ENCODE data around the gene CHST8.

Gene CHST8

DNA sequence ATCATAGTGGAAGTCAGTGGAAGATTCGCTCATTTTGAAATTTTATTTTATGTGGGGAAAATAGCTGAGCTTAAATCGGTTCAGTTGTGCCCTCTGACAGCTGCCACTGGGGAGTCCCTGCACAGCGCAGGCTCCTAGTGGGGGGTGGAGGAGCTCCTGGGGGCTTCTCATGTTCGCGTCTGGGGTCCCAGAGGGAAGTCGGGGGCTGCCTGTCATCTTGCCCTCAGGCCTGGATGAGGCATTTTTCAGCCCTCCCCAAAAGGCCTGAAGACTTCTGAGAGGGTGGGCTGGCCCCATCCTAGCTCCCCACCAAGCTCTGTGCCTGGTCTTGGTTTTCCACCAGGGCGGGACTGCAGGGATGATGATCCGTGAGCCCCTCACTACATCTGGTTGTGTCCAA lies 82.1 kb downstream of the CHST8 start:
- no peak for FAIRE-seq
- DNase-seq (ENCODE audit: extremely low spot score, insufficient read length, low read depth), result no peak

DNA sequence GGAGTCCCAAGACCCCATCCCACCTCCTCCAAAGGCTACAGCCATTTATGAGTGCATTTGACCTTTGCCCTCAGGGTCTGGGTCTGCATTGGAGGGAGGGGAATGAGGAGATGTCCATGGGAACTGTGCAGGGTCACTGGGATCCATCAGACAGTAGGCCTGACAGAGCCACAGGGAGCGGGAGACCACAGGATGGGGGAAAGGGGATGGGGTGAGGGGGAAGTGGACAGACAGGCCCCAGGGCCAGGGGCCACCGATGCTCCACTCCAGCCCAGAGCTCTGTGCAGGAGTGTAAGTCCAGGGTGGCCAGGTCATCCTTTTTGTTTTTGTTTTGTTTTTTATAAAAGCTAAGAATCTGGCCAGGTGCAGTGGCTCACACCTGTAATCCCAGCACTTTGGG lies 82.5 kb downstream of the CHST8 start:
- FAIRE-seq (no peak), DNase-seq (ENCODE audit: extremely low spot score, insufficient read length, low read depth) (no peak)

DNA sequence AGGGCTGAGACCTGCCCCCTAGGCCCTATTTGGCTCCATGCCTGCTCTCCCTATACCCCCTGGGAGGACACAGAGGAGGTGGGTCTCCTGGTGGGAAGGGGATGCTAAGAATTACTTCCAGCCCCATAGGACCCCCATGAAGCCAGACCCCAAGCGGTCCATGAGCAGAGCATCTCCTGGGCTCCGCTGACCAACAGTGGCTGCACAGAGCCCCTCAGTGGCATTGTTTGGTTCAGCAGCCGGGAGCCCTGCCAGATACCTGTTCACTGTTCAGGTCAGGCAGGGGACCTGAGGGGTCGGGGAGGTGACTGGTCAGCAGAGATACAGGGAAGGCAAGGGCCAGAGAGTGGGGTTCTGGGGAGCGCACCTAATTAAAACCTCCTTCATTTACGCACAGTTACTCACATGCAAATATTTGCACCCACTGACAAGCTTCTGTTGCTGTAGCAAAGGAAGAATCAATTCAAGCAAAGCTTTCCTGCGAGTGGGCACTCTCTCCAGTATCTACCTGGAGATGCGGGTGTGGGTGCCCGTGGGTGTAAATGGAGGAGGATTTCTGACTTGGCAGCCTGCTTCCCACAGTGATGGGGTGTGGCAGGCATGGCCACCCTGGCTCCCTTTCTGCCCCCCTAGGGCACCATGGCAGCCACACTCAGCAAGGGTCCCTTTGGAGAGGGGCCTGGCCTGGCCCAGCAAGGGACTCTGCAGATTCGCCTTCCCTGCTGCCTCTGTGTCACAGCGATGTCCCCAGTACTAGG lies 83.5 kb downstream of the CHST8 start:
- FAIRE-seq, result no peak
- DNase-seq (ENCODE audit: extremely low spot score, insufficient read length, low read depth), result no peak

DNA sequence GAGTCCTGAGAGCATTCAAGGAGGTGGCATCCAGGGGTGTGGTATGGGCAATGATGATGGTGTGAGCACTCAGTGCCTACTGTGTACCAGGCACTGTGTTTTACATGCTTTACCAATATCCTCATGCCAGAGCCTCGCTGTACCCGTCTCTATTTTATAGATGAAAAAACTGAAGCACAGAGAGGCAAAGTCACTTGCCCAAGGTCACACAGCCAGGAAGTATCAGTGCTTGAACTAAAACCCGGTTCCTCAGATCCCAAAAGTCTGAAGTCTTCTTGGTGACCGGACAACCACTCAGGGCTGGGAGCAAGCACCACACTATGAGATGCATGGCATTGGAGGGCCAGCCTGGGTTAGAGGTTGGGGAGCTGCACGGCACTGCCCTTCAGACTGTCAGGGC lies 84.1 kb downstream of the CHST8 start:
- DNase-seq (ENCODE audit: extremely low spot score, insufficient read length, low read depth) (no peak), FAIRE-seq (no peak)

DNA sequence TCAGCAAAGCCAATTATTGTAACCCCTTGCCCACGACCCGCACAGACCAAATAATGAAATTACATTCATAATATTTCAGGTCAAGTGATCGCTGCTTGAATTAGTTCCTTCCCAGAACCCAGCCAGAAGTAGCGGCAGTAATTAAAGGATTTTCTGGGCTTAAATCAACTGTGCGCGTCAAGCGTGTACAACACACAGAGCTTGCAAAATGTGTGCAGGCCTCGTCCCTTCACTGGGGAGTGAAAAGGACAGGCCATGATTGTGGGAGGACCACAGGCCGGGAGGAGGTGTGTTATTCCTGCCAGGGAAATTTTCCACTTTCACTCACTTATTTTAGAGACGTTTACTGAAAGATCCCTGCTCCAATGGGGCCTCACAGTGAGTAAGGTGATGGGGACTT lies 84.9 kb downstream of the CHST8 start:
- DNase-seq (ENCODE audit: extremely low spot score, insufficient read length, low read depth) (no peak), FAIRE-seq (no peak)

DNA sequence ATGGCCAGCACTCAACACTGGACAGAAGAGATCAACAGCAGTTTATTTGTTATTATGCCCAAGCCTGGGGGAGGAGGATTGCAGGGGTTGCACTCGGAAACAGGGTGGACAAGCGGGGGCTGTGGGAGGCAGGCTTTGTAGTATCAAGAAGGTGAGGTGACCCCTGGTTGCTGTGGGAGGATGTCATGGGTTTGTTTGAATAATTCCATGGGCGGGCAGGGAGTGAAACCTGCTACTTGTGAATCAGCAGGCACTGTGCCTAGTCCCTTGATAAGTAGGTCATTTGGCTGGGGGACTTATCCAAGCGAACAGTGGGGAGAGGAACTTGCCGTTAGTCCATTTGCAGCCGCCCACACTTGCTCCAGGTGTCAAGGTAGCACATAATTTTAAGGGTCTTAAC lies 90.5 kb downstream of the CHST8 start:
- no peak for DNase-seq (ENCODE audit: extremely low spot score, insufficient read length, low read depth)
- no peak for FAIRE-seq

DNA sequence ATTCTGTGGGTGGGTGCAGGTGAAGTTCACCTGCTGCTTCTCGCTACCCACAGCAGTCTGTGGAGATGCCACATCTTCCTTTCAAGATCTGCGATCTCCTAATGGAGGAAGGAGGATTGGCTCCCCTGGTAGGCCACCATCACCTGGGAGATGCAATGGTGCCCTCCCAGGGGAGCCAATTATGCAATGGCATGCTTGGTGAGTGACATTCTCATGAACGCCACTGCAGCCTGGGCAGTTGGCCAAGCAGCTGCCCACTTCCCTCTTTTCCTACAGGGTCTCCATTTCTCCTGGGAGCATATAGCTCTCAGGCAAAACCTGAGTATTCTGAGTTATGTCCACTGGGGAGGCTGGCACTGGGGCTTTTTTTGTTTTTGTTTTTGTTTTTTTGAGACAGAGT lies 91.4 kb downstream of the CHST8 start:
- FAIRE-seq (no peak), DNase-seq (ENCODE audit: extremely low spot score, insufficient read length, low read depth) (no peak)

DNA sequence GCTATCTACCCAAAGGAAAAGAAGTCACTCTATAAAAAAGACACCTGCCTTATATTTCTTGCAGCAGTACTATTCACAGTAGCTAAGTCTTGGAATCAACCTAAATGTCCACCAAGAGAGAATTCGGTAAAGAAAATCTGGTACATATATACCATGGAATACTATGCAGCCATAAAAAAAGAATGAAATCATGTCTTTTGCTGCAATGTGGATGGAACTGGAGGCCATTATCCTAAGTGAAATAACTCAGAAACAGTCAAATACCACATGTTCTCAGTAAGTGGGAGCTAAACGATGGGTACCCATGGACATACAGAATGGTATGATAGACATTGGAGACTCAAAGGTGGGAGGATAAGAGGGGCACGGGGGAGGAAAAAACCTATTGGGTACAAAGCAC lies 92.4 kb downstream of the CHST8 start:
- FAIRE-seq (no peak), DNase-seq (ENCODE audit: extremely low spot score, insufficient read length, low read depth) (no peak)

DNA sequence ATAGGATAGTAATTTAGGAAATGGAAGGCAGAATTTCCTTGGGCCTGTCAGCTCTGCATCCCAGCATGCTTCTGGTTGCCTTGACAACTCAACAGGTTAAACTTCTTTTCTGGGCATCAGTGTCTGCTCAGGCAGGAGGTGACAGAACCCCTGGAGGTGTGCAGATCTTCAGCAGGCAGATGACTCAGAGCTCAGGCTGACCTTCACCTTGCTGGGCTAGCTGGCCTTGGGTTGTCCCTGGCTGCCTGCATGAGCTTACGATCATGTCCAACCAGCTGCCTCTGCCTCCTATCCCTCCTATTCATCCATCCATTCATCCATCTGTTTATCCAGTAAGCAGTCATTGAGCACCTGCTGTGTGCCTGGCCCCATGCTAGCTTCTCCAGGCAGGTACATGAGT lies 93.7 kb downstream of the CHST8 start:
- DNase-seq (ENCODE audit: extremely low spot score, insufficient read length, low read depth), result no peak

DNA sequence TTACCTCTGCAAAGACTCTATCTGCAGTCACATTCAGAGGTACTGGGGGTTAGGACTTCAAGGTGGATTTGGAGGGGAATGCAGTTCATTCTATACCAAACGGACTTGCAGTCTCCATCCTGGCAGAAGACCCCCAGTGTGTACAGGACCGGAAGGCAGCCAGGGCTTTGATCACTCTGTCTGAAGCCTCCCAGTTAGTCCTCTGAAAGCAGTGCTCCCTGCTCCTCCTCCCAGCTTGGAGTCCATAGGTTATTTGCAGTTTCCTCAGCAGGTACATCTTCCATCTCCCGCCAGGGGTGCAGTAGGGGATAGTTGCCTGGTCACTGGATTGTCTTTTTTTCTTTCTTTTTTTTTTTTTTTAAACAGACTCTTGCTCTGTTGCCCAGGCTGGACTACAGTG lies 96.1 kb downstream of the CHST8 start:
- DNase-seq (ENCODE audit: extremely low spot score, insufficient read length, low read depth), result no peak
- no peak for FAIRE-seq

More for the DNA sequence above, 93.7 kb downstream of the CHST8 start:
- FAIRE-seq, result no peak

DNA sequence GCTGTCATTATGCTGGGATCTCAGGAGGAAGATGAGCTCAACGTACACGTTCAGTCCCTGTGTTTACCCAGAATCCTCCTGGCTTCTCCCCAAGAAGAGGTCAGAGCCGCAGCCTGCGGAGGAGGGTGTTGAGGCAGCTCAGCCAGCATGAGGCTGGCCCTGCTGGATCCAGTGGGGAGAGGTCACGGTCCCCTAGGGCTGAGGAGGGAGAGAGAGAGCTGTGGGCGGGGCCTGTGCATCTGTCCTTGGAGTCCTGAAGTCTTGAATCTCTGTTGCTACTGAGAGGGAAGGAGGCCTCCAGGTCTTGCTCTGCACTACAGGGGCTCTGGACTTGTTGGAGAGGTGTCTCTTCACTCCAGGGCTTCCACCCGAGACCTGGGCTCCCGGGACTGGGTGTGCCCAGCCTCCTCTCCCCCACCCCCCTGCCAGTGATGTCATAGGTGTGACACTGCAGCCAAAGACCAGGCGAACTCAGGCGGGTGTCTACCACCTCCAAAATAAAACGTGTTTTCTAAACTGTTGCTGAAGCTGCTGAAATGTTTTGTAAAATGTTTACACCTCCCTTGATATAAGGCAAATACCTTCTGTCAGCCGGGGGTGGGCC lies 97.0 kb downstream of the CHST8 start:
- DNase-seq (ENCODE audit: extremely low spot score, insufficient read length, low read depth), result no peak
- no peak for FAIRE-seq

DNA sequence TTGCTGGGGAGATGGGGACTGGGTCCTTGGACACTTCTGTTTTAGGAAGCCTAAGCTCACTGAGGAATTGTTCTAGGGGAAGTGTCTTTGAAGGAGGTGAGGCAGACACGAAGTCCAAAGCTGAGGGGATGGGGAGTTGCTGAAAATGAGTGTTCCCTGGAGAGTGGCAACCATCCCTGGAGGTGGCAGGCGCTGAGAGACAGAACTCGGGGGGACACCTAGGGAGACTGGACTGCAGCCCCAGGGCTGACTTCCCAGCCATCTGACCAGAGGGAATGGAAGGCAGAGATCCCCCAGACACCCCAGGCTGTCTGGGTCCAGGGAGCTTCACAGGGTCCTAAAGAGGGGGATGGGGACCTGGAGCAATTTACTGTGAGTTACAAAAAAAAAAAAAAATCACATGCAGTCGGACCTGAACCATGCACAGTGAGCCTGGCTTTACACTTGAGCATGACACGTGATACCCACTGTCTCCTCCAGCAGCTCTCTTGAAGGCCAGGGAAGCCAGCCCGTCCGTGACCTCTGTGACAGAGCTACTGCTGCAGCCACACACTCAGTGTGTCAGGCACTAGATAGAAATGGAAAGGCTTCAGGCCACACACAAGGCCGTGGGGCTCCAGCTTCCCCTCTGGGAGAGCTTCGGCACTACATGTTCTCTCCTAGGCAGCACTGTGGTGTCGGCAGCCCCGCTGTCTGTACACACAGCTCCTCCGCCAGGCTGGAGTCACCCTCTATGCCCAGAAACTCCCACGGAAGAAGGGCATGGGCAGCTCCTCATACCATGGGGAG lies 97.8 kb downstream of the CHST8 start:
- FAIRE-seq, result no peak
- DNase-seq (ENCODE audit: extremely low spot score, insufficient read length, low read depth), result no peak

DNA sequence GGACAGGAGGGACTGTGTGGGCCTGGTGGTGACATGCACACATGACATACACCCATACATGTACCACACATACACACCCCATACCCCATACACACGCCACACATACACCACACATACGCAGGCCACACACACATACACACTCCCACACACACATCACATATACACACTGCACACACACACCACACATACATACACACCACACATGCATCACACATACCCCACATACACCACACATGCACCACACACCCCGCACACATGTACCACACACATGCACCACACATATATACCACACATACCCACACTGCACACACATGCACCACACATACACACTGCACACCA lies 98.4 kb downstream of the CHST8 start:
- DNase-seq (ENCODE audit: extremely low spot score, insufficient read length, low read depth) (no peak), FAIRE-seq (no peak)

DNA sequence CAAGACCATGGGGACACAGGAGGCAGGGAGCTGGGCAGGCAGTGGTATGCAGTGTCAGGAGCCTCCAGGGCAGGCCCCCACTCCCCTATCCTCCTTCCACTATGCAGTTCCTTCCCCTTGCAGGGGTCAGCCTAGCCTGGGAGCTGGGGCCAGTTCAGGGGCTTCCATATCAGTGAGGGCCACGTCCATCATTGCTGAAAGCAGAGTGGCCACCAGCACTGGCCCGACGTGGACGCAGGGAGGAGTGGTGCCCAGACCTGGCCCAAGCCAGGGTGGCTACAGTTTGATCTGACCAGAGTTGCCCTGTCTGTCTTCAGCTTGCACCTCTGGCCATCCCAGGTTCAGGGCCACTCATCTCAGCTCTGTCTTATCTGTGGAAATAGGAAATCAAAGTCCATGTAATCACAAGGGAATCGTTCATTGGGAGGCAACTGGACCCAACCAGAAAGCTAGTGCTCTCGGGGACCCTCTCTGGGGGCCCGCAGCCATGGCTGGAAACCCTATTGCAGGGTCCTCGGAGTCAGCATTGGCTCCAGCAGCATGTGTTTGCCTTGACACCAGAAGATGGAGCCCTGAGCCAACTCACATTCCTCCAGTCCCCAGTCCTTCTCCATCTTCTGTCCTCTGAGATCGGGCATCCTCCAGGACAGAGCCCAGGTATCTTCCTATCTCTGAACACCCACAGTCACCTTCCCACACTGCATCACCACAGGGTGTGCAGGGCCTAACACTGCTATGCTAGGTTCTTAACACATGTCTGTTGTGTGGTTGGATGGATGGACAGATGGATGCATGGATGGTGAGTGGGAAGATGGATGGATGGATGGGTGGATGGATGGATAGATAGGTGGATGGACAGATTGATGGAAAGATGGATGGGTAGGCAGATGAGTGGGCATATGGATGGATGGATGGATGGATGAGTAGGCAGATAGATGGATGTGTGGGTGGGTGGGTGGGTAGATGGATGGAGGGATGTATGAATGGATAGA lies 99.2 kb downstream of the CHST8 start:
- FAIRE-seq (no peak), DNase-seq (ENCODE audit: extremely low spot score, insufficient read length, low read depth) (no peak)

DNA sequence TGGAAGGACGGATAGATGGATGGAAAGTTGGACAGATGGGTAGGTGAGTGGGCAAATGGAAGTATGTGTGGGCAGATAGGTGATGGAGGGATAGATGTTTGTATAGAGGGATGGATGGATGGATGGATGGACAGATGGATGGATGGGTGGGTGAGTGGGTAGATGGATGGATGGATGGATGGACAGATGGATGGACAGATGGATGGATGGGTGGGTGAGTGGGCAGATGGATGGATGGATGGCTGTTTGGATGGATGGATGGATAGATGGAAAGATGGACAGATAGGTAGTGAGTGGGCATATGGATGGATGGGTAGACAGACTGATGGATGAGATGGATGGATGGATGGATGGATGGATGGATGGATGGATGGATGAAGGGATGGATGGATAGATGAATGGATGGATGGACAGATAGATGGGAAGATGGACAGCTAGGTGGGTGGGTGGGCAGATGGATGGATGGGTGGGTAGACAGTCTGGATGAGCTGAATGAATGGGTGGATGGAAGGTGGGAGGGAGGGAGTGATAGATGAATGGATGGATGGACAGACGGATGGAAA lies 100.1 kb downstream of the CHST8 start:
- no peak for DNase-seq (ENCODE audit: extremely low spot score, insufficient read length, low read depth)
- FAIRE-seq, result no peak

DNA sequence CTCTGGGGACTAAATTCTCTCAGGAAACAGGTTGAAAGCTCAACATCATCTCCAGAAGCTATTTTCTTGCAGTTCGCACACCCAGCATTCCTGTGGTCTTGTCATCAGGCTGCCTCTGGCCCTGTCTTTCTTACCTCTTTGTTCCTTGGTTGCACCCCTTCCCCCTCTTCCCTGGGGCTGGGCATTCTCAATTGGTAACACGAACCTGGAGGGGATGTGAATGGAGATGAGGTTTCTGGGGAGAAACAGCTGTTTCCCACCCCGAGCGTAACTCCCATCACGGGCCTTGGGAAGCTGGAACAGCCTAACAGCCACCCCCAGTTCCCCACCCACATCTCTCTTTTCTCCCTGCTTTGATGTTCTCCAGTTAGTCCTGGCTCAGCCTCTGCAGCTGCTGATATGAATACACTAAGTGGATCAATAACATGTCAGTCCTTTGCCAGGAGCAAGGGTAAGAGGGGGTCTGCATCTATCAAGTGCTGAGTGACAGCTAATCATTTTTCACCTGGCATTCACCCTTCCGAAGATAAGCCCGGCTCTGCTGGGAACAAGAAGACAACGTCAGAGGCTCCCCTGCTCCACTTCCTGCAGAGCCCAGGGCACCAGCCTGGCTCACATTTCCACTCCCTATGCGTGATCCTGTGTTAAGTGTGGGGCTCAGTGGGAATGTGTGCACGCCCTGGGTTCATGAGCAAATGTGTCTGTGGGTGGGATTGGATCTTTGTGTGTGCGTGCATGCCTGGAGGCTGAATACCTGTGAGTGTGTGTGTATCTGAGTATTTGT lies 100.9 kb downstream of the CHST8 start:
- FAIRE-seq (no peak), DNase-seq (ENCODE audit: extremely low spot score, insufficient read length, low read depth) (no peak)

DNA sequence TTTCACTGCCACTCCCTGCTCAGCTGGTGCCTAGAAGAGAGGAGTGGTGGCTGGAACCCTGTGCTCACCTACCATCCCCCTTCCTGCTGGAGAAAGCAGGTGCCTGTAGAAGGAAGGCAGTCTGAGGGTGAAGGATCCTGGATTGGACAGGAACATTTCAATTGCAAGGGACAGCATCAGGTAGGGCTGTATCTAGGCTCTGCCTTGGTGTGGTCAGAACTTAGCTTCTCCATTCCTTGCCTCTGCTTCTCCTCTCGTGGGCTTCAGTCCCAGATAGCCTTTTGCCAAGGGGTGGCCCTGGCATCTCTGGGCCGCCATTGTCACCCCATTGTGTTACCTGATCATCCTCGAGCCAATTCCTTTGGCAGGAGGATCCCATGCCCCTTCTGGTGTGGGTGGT lies 101.8 kb downstream of the CHST8 start:
- FAIRE-seq, result no peak

DNA sequence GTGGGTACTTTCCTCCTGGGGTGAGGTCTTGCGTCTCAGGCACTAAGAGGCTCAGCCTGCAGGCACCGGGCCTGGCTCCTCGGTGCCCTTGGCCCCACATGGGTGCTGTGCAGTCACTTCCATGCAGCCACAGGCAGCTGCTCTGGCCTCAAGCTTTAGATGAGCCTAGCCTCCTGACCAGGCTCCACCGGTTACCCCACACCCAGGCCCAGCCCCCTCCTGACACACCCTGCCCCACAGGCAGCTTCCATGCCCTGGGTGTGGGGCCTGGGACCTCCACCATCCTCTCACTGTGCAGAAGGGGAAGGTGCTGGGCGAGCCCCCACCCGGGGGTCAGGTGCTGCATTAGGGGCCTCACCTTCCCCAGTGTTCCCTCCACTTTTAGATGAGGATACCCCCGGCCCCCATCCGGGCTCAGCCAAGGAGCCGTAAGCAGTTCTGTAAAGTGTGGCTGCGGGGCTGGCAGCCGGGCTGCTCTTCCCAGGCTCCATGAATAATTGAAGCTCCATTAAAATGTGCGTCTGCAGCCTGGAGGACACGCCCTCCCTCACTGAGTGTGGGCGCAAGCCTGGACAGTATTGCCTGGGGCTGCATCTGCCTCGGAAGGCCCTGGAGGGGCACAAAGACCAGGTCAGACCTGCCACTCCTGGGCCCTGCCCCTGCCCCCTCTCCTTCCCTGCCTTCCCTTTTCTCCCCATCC lies 102.4 kb downstream of the CHST8 start:
- DNase-seq (ENCODE audit: extremely low spot score, insufficient read length, low read depth), result no peak
- no peak for FAIRE-seq

More for the DNA sequence above, 101.8 kb downstream of the CHST8 start:
- no peak for DNase-seq (ENCODE audit: extremely low spot score, insufficient read length, low read depth)

DNA sequence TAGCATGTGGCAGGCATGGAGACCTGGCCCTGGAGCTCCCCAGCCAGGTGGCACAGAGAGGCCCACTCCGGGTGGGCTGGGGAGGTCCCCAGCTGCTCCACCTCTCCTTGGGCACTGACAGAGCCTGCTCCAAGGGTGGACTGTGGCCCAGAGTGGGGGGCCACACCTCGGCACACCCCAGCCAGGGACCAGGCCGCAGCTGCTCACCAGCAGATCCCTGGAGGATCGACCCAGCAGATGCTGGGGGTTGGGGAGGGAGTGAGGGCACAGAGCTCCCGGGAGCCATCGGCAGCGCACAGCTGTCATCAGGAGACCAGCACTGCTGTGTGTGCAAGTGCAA lies 102.9 kb downstream of the CHST8 start:
- FAIRE-seq, result no peak
- DNase-seq (ENCODE audit: extremely low spot score, insufficient read length, low read depth), result no peak

Measured in GM18507 (cell line).